ENCODE measurements around the gene TMEM109.

TMEM109 gene

GRCh38 chr11:60944490-60945294 lies 30.7 kb downstream of the TMEM109 start:
- DNase-seq: no peak

- DNase-seq: no peak
Measured at GRCh38 chr11:60945295-60945667, 31.3 kb downstream of the TMEM109 start.

- DNase-seq: no peak
Measured at GRCh38 chr11:60946601-60947264, 32.8 kb downstream of the TMEM109 start.

- DNase-seq: no peak
Measured at GRCh38 chr11:60947700-60948099, 33.7 kb downstream of the TMEM109 start.

- no peak for DNase-seq
Measured at GRCh38 chr11:60948250-60948649, 34.3 kb downstream of the TMEM109 start.

GRCh38 chr11:60950024-60950423 lies 36.1 kb downstream of the TMEM109 start:
- no peak for DNase-seq

- no peak for DNase-seq
Measured at GRCh38 chr11:60950933-60951605, 37.1 kb downstream of the TMEM109 start.

GRCh38 chr11:60951606-60951903 lies 37.6 kb downstream of the TMEM109 start:
- no peak for DNase-seq

GRCh38 chr11:60951904-60952741 lies 38.2 kb downstream of the TMEM109 start, which contains the start of gene SLC15A3:
Gene SLC15A3, minus strand, starts transcription at chr11:60952176. Its CDS starts 625 bp downstream, at chr11:60951551.
- DNase-seq: peak; percentile 33

GRCh38 chr11:60952742-60953170 lies 38.8 kb downstream of the TMEM109 start:
- no peak for DNase-seq

GRCh38 chr11:60953781-60954180 lies 39.8 kb downstream of the TMEM109 start:
- peak; percentile 39 for DNase-seq

GRCh38 chr11:60954421-60954820 lies 40.5 kb downstream of the TMEM109 start:
- no peak for DNase-seq

- no peak for DNase-seq
Measured at GRCh38 chr11:60955571-60955970, 41.6 kb downstream of the TMEM109 start.

- DNase-seq: peak; percentile 22
Measured at GRCh38 chr11:60957188-60957587, 43.2 kb downstream of the TMEM109 start.

- DNase-seq: peak; percentile 43
Measured at GRCh38 chr11:60959431-60959830, 45.5 kb downstream of the TMEM109 start.

GRCh38 chr11:60960405-60960804 lies 46.4 kb downstream of the TMEM109 start:
- no peak for DNase-seq

- no peak for DNase-seq
Measured at GRCh38 chr11:60964801-60965200, 50.8 kb downstream of the TMEM109 start.

- DNase-seq: no peak
Measured at GRCh38 chr11:60966890-60967289, 52.9 kb downstream of the TMEM109 start.

GRCh38 chr11:60968223-60968622 lies 54.3 kb downstream of the TMEM109 start:
- no peak for DNase-seq

GRCh38 chr11:60970369-60970774 lies 56.4 kb downstream of the TMEM109 start:
- DNase-seq: peak; percentile 22

- no peak for DNase-seq
Measured at GRCh38 chr11:60970890-60971289, 56.9 kb downstream of the TMEM109 start.

GRCh38 chr11:60971520-60971919 lies 57.6 kb downstream of the TMEM109 start, which contains the start of gene CD6:
Gene CD6, plus strand, starts transcription at chr11:60971680. Its CDS starts 186 bp downstream, at chr11:60971866.
- no peak for DNase-seq
